ENCODE data around the gene NEGR1.

DNA sequence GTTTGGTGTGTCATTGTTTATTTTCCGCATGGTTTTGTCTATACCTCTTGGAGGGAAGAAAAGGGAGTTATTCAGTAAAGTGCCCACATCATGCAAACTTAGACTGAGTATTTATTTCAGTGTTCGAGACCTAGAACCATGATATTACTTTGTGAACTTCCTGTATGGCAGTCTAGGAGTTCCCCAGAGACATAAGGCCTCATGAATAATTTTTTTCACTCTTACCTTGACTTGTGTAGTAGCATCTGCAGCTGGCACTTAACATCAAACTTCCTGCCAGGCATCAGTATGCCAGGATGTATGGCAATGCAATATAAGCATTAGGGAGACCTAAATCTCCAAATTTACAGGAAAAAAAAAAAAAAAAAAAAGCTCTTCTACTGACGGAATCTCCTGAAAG is 287.7 kb downstream of the NEGR1 start:
- TF ChIP-seq, protein P1, sequence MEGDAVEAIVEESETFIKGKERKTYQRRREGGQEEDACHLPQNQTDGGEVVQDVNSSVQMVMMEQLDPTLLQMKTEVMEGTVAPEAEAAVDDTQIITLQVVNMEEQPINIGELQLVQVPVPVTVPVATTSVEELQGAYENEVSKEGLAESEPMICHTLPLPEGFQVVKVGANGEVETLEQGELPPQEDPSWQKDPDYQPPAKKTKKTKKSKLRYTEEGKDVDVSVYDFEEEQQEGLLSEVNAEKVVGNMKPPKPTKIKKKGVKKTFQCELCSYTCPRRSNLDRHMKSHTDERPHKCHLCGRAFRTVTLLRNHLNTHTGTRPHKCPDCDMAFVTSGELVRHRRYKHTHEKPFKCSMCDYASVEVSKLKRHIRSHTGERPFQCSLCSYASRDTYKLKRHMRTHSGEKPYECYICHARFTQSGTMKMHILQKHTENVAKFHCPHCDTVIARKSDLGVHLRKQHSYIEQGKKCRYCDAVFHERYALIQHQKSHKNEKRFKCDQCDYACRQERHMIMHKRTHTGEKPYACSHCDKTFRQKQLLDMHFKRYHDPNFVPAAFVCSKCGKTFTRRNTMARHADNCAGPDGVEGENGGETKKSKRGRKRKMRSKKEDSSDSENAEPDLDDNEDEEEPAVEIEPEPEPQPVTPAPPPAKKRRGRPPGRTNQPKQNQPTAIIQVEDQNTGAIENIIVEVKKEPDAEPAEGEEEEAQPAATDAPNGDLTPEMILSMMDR (IDR thresholded peaks at IDR 0.05): no peak
- TF ChIP-seq POLR2A (IDR thresholded peaks at IDR 0.05): no peak

All from thyroid gland (tissue), 4 donors.